Fibroblast of mammary gland (primary cell): ENCODE results near the gene PLXNC1.

Experiments used
- DNase-seq: peaks from one replicate; pipeline ENCODE4 v3.0.0-alpha.2; 2010; ENCODE audit warnings: low read depth
- H3K4me3 ChIP-seq: 2 replicates; pipeline ENCODE4 v1.5.1; 2011; ENCODE audit warnings: low read depth, mild to moderate bottlenecking, low read length, moderate library complexity; ENCODE audit not compliant: control insufficient read depth
- TF ChIP-seq, protein P1 (sequence below): conservative IDR thresholded peaks from 2 replicates; pipeline ENCODE4 v1.5.1; 2011; ENCODE audit warnings: low read depth, low read length, inconsistent platforms; ENCODE audit not compliant: control insufficient read depth, insufficient read depth

Gene PLXNC1

GRCh38 chr12:94157181-94157580 lies 8.8 kb downstream of the PLXNC1 start:
- no peak for DNase-seq
- no peak overlapping the region for H3K4me3 ChIP-seq
- TF ChIP-seq, protein P1, sequence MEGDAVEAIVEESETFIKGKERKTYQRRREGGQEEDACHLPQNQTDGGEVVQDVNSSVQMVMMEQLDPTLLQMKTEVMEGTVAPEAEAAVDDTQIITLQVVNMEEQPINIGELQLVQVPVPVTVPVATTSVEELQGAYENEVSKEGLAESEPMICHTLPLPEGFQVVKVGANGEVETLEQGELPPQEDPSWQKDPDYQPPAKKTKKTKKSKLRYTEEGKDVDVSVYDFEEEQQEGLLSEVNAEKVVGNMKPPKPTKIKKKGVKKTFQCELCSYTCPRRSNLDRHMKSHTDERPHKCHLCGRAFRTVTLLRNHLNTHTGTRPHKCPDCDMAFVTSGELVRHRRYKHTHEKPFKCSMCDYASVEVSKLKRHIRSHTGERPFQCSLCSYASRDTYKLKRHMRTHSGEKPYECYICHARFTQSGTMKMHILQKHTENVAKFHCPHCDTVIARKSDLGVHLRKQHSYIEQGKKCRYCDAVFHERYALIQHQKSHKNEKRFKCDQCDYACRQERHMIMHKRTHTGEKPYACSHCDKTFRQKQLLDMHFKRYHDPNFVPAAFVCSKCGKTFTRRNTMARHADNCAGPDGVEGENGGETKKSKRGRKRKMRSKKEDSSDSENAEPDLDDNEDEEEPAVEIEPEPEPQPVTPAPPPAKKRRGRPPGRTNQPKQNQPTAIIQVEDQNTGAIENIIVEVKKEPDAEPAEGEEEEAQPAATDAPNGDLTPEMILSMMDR = no peak

DNA sequence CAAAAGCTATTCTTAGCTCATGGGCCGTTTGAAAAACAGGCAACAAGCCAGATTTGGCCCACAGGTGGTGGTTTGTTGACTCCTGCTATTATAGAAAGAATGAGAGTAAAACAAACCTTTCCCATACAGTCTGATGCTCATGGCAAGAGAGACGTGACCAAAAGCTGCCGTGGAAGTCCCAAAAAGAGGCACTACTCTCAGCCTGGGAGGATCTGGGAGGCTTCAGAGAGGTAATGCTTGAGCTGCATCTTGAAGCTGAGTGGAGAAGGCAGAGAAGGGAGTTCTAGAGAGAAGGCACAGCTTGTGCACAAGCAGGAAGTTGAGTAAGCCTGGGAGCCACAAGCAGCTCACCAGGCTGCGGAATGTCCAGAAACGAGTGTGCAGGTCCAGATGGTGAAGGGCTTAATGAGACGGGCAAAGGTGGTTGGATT lies 9.6 kb downstream of the PLXNC1 start:
- DNase-seq = no peak
- H3K4me3 ChIP-seq = no peak overlapping the region
- TF ChIP-seq, protein P1 = no peak

DNA sequence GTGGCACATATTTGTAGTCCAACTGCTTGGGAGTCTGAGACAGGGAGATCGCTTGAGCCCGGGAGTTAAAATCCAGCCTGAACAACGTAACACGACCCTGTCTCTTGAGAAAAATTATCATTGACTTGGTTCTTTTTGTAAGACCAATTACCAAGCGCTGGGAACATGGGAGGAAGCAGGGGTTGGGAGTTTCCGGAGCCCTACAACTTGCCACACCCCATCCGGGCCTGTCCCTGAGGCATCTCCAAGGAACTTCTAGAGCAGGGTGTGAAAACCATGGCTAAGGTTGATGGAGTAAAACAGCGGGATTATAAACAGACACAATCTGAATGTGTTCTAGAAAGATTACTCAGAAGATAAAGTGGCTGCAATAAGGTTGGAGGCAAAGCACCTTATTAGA lies 10.3 kb downstream of the PLXNC1 start:
- no peak for DNase-seq
- no peak overlapping the region for H3K4me3 ChIP-seq
- TF ChIP-seq, protein P1 = no peak

DNA sequence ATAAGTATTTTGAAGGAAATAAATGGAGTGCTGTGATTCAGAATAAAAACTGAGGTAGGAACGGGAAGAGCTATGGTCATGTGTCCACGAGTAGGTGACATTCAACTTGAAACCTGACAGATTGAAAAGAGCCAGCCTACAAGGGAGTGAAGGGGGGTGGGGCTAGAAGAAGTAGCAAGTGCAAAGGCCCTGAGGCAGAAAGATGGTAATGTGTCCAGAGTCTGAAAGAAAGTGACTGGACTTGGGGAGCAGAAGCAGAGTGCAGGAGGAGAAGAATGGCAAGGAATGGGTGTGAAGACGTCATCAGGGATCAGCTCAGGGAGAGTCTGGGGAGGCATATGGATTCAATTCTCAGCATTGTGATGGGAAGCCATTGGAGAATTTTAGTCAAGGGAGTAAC lies 13.7 kb downstream of the PLXNC1 start:
- TF ChIP-seq, protein P1 = no peak
- no peak for DNase-seq
- no peak overlapping the region for H3K4me3 ChIP-seq

DNA sequence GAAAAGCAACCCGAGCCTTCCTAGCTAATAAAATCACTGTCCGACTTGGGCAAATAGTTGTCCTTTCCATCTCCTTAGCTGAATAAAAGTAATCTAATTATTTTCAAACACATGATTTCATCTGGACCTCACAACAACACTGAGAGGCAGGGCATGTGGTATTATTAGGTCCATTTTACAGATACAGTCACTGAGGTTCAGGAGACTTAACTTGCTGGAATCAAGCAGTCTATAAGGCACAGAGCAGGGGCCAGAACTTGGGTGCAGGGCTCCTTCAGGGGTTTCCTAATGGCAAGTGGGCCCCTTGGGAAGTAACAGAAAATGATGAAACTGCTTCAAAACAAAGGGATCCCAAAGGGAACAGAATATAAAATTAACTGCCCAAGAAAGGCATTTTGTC lies 15.5 kb downstream of the PLXNC1 start:
- DNase-seq = no peak
- TF ChIP-seq, protein P1 = no peak
- H3K4me3 ChIP-seq = no peak overlapping the region

DNA sequence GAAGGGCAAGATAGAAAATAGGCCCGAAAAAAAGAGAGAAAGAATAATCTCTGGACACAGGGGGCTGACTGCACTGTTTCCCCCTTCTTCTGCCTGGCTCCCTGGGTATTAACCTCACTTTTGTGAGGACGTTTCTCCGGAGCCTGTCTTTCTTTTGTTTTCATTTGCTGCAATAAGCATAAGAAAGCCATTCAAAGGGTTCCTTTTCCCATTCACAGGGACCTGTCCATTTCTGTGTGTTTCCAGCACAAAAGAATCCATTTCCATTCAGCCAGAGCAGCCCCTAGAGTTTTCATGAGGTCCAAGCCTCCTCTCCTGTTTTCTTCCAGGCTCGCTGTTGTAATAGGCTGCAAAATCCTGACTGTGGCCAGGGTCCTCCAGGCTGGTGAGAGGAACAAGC lies 16.8 kb downstream of the PLXNC1 start:
- TF ChIP-seq, protein P1 = no peak
- no peak for DNase-seq
- no peak overlapping the region for H3K4me3 ChIP-seq
